NOMO-1 treated with DMSO at 0.1 percent for 48 hours (cell line): Measurements from ENCODE around the gene SLC66A1.

ENCODE experiments used
- DNase-seq: peaks from one replicate; lab custom pipeline; 2025; ENCODE audit not compliant: unreplicated experiment; lab: John Stamatoyannopoulos, UW

SLC66A1 gene

GRCh38 chr1:19375631-19376400 is 63.7 kb downstream of the SLC66A1 start:
- no peak for DNase-seq

GRCh38 chr1:19376428-19377372 is 64.6 kb downstream of the SLC66A1 start:
- DNase-seq: no peak

- no peak for DNase-seq
Observed at GRCh38 chr1:19377812-19378718, 65.9 kb downstream of the SLC66A1 start.
